ENCODE results near the gene NAA80. TPM values are rescaled to one million over a fixed set of nuclear protein-coding genes. Genes with fewer than 3 reads are reported as not detected.
A peak's percentile ranks its signal among the peaks of the same experiment; 100 is the strongest.
"Not testable (repeated sequence)": the region's sequence is repeated elsewhere in the genome, so short reads cannot be mapped to it uniquely, and the experiment has no call there.

NAA80 gene
- total RNA-seq, 1 donor from 2014 or later, result 18.1 TPM

DNA sequence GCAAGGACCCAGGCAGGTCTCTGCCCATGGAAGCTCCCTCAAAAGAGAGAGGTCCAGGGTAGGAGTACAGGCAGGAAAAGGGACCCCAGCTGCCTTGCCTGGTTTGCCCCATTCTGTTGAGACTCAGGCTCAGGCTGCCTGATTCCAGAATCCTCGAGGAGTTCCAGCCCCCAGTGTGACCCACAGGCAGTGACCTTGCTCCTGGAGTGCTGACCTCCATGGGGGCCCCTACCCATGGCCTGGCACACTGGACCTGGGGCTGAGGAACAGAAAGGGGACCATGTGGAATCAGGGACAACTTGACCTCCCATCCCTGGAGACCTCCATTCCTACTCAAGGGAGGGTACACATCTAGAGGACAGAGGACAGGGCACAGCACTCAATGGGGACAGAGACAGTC lies 33.6 kb downstream of the NAA80 start:
- Mint-ChIP-seq H3K27ac (no peak overlapping the region), H3K4me1 (ENCODE audit: low read depth) (no peaks in the 10 kb centered on the region)

DNA sequence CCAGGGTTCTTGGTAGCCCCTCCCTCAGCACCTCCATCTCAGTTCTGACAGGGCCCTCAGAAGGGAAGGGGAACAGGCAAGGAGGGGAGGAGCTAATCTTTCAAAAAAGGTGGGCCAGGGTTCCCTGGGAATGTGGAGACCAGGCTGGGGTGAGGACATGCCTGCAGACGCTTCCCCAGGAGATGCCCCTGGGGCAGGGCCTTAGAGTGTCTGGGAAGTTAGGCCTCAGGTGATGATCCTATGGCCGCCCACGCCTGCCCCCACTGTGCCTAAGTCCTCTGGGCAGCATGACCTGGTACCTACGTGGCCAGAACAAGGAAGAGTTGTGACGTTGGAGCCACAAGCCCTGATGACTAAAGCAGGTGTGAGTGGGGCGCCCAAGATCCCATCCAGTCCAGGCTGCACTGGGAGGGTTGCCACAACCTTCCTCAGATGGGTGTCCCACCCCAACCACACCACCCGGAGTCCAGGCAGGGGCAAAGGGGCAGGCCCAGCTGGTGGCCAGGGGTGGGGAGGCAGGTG lies 34.2 kb downstream of the NAA80 start:
- Mint-ChIP-seq H3K4me1 (ENCODE audit: low read depth) (no peaks in the 10 kb centered on the region), H3K36me3 (ENCODE audit: low read depth) (no peaks in the 10 kb centered on the region), H3K27ac (no peak overlapping the region), H3K27me3 (ENCODE audit: insufficient read depth) (peaks cover 14% of the 10 kb centered on the region), H3K4me3 (no peak overlapping the region), H3K9me3 (no peaks in the 10 kb centered on the region)
- intact Hi-C loops (cut with micrococcal nuclease), result no loop called here
- no peak for DNase-seq (ENCODE audit: low spot score)

More for the DNA sequence above, 33.6 kb downstream of the NAA80 start:
- H3K4me3 Mint-ChIP-seq, result no peak overlapping the region
- H3K27me3 Mint-ChIP-seq (ENCODE audit: insufficient read depth), result peaks cover 14% of the 10 kb centered on the region
- intact Hi-C loops (cut with micrococcal nuclease), result no loop called here
- no peaks in the 10 kb centered on the region for H3K9me3 Mint-ChIP-seq
- no peaks in the 10 kb centered on the region for H3K36me3 Mint-ChIP-seq (ENCODE audit: low read depth)
- DNase-seq (ENCODE audit: low spot score), result no peak

DNA sequence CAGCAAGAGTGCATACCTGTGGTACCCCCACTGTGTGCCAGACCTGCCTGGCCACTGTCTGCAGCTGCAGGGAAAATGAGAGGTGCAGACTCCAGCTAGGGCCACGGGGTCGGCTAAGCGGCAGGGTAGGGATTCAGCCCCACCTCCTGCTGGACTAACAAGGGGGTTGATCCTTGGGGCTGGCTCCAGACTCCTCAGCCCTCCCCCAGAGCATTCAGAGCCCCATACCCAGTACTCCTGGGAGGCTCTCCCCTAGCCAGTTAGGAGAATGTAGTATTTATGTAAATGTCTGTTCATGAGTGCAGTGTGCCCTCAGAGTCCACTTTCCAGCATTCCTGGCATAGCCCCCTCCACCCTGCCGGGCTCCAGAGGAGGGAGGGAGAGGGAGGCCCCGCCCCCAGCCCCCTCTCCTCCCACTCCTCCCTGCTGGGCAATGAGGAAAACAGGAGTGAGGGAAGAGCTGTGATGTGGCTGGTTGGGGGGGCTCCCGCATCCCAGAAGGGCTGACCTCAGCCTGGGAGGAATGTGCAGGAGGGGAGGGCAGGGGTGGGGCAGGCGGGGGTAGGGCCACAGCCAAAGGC lies 34.7 kb downstream of the NAA80 start:
- Mint-ChIP-seq H3K27ac (no peak overlapping the region), H3K27me3 (ENCODE audit: insufficient read depth) (peaks cover 16% of the 10 kb centered on the region), H3K4me1 (ENCODE audit: low read depth) (no peaks in the 10 kb centered on the region), H3K36me3 (ENCODE audit: low read depth) (no peaks in the 10 kb centered on the region), H3K9me3 (no peaks in the 10 kb centered on the region), H3K4me3 (no peak overlapping the region)
- no peak for DNase-seq (ENCODE audit: low spot score)
- intact Hi-C loops (cut with micrococcal nuclease), result no loop called here

DNA sequence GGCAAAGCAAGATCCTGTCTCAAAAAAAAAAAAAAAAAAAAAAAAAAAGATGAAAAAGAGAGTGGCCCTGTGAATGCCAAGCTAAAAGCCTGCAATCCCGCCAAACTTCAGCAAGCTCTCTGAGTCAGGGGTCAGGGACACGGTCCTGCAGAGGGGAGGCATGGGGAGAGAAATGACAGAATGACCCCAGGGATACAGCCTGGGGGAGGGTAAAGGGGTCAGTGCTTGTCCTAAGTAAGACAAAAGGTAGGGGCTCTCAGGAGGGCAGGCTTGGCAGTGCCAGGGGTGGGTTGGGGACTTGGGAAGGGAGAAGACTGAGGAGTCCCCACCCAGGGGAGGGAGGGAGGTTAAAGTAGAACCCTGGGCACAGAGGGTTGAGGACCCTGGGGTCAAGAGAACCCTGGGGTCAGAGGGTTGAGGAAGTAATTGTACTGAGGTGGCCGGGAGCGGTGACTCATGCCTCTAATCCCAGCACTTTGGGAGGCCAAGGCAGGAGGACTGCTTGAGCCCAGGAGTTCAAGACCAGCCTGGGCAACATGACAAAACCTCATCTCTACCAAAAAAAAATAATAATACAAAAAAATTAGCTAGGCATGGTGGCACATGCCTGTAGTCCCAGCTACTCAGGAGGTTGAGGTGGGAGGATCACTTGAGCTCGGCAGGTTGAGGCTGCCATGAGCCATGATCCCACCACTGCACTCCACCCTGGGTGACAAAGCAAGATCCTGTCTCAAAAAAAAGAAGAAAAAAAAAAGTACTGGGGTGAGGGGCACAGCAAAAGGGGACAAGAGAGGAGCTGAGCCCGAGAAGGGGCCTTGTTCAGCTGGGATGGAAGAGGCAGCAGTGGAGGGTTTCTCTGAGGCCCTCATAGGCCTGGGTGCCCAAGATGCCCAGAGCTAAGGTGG lies 35.5 kb downstream of the NAA80 start:
- H3K9me3 Mint-ChIP-seq, result no peaks in the 10 kb centered on the region
- H3K27me3 Mint-ChIP-seq (ENCODE audit: insufficient read depth), result peaks cover 16% of the 10 kb centered on the region
- intact Hi-C loops (cut with micrococcal nuclease), result no loop called here
- no peaks in the 10 kb centered on the region for H3K4me1 Mint-ChIP-seq (ENCODE audit: low read depth)
- DNase-seq (ENCODE audit: low spot score), result no peak
- no peak overlapping the region for H3K4me3 Mint-ChIP-seq
- H3K27ac Mint-ChIP-seq, result no peak overlapping the region
- no peaks in the 10 kb centered on the region for H3K36me3 Mint-ChIP-seq (ENCODE audit: low read depth)

DNA sequence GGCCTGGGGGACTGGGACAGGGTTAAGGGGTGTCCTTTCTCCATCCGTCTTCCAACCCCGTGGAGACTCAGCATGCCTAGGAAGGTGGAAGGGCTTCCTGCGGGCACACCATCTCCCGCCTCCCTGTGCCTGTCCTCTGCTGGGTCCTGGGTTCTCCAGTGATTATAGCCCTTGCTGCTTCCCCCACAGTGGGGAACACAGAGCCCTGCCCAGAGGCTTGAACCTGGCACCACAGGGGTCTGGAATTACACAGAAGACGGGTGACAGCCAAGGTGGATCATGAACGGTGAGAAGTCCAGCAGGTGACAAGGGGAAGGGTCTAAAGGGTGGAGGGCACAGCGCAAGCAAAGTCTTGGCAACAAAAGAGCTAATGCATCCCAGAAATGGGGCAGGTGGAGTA lies 36.4 kb downstream of the NAA80 start:
- DNase-seq (ENCODE audit: low spot score), result no peak
- no peak overlapping the region for H3K27ac Mint-ChIP-seq
- no peaks in the 10 kb centered on the region for H3K36me3 Mint-ChIP-seq (ENCODE audit: low read depth)
- intact Hi-C loops (cut with micrococcal nuclease), result no loop called here
- no peaks in the 10 kb centered on the region for H3K4me1 Mint-ChIP-seq (ENCODE audit: low read depth)
- H3K4me3 Mint-ChIP-seq, result no peak overlapping the region
- peaks cover 8% of the 10 kb centered on the region for H3K27me3 Mint-ChIP-seq (ENCODE audit: insufficient read depth)
- no peaks in the 10 kb centered on the region for H3K9me3 Mint-ChIP-seq

DNA sequence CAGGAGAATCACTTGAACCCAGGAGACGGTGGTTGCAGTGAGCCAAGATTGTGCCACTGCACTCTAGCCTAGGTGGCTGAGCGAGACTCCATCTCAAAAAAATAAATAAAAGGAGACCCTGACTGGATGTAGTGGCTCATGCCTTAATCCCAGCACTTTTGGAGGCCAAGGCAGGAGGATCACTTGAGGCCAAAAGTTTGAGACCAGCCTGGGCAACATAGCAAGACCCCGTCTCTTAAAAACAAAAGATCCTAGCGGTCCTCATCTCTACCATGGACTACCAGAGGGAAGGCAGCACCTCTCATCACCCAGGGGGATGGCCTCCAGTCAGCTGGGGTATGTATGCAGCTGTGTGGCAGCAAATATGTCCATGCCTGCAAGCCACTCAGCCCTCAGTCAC lies 37.0 kb downstream of the NAA80 start:
- H3K4me3 Mint-ChIP-seq; H3K27ac Mint-ChIP-seq; H3K36me3 Mint-ChIP-seq (ENCODE audit: low read depth); intact Hi-C loops (cut with micrococcal nuclease); H3K4me1 Mint-ChIP-seq (ENCODE audit: low read depth); H3K9me3 Mint-ChIP-seq; H3K27me3 Mint-ChIP-seq (ENCODE audit: insufficient read depth); DNase-seq (ENCODE audit: low spot score): not testable (repeated sequence)

DNA sequence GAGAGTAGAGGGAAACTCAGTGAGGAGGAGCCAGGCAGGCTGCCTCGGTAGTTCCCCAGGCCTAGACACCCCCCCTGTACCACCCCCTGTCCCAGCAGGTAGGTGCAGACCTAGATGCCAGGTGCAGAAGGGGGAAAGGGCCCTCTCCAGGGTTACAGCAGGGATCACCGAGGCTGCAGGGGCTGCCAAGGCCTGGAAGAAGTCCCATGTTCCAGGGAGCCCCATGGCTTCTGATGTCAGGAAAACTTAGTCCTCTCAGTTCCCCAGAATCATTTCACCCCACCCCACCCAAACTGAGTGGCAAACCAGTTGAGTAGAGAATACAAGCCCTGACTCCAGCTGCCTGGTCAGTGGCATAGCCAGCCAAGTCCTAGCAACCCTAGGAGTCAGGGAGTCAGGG lies 37.7 kb downstream of the NAA80 start:
- peak overlapping the region; percentile 48 for H3K27ac Mint-ChIP-seq

DNA sequence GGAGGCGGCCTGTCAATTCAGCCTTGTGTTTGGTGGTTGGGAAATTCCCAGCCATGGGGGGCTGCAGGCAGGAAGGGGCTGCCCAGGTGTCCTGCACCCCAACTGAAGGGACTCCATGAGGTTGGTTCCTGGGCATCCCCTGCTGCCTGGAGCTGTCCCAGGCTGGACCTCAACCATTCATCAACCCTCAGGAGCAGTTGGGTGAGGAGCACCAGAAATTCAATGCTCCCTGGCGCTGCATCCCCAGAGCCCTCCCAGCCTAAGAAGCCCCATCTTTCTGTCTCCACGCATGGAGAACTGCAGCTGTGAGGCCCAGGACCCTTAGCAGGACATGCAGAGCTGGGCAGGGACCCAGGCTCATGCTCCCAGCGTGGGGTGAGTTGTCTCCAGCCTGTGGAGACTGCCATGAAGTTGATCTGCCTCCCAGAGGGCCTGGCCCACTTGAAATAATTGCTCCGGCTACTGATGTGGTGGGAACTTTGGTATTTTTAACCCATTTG lies 38.2 kb downstream of the NAA80 start:
- no peaks in the 10 kb centered on the region for H3K9me3 Mint-ChIP-seq
- intact Hi-C loops (cut with micrococcal nuclease), result loop anchor here (1.0 to 2.0 kb wide), 5 partner anchors 12 to 34 kb away; partner anchors contain the start of gene IFRD2
- no peak for DNase-seq (ENCODE audit: low spot score)
- peak overlapping the region; percentile 48 for H3K27ac Mint-ChIP-seq
- peak overlapping the region; percentile 51 for H3K4me3 Mint-ChIP-seq
- H3K27me3 Mint-ChIP-seq (ENCODE audit: insufficient read depth), result peaks cover 3% of the 10 kb centered on the region
- peaks cover 14% of the 10 kb centered on the region for H3K36me3 Mint-ChIP-seq (ENCODE audit: low read depth)
- H3K4me1 Mint-ChIP-seq (ENCODE audit: low read depth), result no peaks in the 10 kb centered on the region

More for the DNA sequence above, 37.7 kb downstream of the NAA80 start:
- Mint-ChIP-seq H3K4me3 (peak overlapping the region; percentile 33), H3K4me1 (ENCODE audit: low read depth) (no peaks in the 10 kb centered on the region), H3K36me3 (ENCODE audit: low read depth) (peaks cover 12% of the 10 kb centered on the region), H3K9me3 (no peaks in the 10 kb centered on the region), H3K27me3 (ENCODE audit: insufficient read depth) (peaks cover 5% of the 10 kb centered on the region)
- no peak for DNase-seq (ENCODE audit: low spot score)
- intact Hi-C loops (cut with micrococcal nuclease), result loop anchor here (2.0 kb wide), 1 partner anchor 31 kb away; the partner anchor contains the start of gene IFRD2

DNA sequence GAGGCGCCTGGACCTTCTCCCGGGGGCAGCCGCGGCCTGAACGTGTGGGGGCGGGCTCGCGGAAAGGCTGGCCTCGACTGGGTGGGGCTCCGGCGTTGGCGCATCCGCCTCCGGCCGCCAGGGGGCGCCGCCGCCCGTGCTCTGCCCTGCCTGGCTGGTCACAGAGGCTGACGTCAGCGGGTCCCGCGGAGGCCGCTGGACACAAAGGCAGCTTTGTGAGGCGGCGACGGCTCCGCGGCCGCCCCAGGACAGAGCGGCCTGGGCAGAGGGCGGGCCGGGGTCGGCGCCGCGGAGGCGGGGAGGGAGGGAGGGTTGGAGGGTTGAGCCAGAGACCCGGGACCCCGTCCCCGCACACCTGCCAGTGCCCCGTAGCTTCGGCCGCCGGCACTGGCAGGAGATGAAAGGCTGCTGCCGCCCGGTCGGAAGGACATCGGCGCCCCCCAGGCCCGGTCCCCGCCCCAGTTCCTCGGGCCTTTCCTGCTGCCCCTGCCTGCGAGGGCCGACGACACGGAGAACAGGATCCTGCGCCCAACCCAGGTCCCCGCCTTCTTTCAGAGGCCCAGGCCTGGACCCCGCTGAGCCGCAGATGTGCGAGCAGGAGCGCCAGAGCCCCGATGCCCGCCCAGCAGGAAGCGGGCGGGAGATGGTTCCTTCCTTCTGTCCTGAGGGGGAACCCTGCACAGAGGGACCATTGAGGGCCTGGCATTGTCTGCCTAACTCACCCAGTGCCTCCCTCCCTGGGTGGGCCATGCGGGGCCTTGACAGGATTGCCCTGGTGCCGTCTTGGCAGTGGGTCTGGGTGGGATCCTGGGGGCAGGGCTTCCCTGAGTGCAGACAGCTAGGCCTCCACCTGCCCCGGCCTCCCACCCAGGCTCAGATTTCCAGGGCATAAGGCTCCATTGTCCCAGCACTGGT lies 38.9 kb downstream of the NAA80 start:
- DNase-seq (ENCODE audit: low spot score), result peak; percentile 86
- Mint-ChIP-seq H3K4me1 (ENCODE audit: low read depth) (no peaks in the 10 kb centered on the region), H3K4me3 (peak overlapping the region; percentile 68), H3K27me3 (ENCODE audit: insufficient read depth) (peaks cover 1% of the 10 kb centered on the region), H3K36me3 (ENCODE audit: low read depth) (peaks cover 14% of the 10 kb centered on the region), H3K9me3 (no peaks in the 10 kb centered on the region), H3K27ac (peak overlapping the region; percentile 68)
- intact Hi-C loops (cut with micrococcal nuclease), result loop anchor here (1.0 to 2.0 kb wide), 5 partner anchors 13 to 33 kb away; partner anchors contain the start of gene IFRD2

DNA sequence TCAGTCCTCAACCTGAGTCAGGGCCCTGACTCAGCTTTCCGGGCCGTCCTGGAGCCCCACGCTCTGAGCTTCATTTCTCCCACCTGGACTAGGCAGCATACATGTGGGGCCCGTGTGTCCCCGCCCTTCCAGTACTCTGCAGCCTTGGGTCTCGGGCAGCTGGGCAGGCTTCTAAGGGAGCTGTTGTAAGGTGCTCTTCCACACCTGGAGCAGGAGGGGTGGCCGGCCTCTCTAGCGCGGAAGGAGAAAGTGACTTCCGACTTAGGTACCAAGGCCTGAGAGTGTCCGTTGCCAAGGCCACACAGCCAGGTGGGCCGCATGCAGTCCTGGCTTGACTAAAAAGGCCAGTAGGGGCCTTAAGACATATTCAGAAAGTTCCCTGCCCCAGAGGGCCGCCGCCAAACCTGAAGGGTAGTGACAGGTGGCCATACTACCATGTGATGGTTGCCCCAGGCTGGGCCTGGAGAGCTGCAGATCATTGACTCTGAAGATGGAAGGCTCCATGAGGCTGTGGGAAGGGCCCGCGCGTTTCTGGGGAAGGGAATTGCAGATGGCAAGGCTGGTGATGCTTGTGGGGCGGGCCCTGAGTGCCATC lies 39.7 kb downstream of the NAA80 start:
- Mint-ChIP-seq H3K4me3 (peak overlapping the region; percentile 68), H3K4me1 (ENCODE audit: low read depth) (no peaks in the 10 kb centered on the region), H3K36me3 (ENCODE audit: low read depth) (peaks cover 14% of the 10 kb centered on the region), H3K27ac (peak overlapping the region; percentile 68), H3K9me3 (no peaks in the 10 kb centered on the region), H3K27me3 (ENCODE audit: insufficient read depth) (peaks cover 1% of the 10 kb centered on the region)
- intact Hi-C loops (cut with micrococcal nuclease), result loop anchor here (1.0 to 2.0 kb wide), 5 partner anchors 13 to 33 kb away; partner anchors contain the start of gene IFRD2
- DNase-seq (ENCODE audit: low spot score), result no peak

DNA sequence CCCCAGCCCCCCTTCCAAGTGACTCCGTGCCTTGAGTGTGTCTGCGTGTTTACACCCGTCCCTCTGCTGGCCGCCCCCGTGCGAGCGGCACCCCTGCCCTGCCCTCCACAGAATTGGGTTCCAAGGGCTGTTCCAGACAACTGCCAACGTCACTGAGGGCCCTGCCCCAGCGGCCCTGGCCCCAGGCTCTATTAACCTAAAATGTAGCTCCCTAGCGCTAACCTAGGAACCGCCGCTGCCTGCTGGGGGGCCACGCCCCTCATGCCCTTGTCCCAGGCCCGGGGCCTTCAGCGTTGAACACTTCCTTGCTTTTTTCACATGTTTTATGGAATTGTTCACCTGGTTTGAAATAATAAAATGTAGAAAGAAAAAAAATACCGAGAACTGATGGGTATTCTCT lies 40.2 kb downstream of the NAA80 start:
- H3K9me3 Mint-ChIP-seq, result no peaks in the 10 kb centered on the region

More for the DNA sequence above, 40.2 kb downstream of the NAA80 start:
- Mint-ChIP-seq H3K4me1 (ENCODE audit: low read depth) (no peaks in the 10 kb centered on the region), H3K27ac (no peak overlapping the region), H3K27me3 (ENCODE audit: insufficient read depth) (peaks cover 1% of the 10 kb centered on the region), H3K4me3 (no peak overlapping the region), H3K36me3 (ENCODE audit: low read depth) (peaks cover 14% of the 10 kb centered on the region)
- DNase-seq (ENCODE audit: low spot score), result no peak
- intact Hi-C loops (cut with micrococcal nuclease), result no loop called here

Measured in activated T-helper 1 cell treated with anti-CD3 and anti-CD28 coated beads, Interleukin-12 subunit alpha, Interleukin-12 subunit beta, Interleukin-2, Interleukin-4 antibody, amounts not matched to agents 30 ng/mL and 10 ng/mL and 1 ng/mL, durations not matched to agents 14 hours and 24 hours and 36 hours (primary cell).